ENCODE data around the gene NRARP. TPM values are rescaled to one million over a fixed set of nuclear protein-coding genes. Genes with fewer than 3 reads are reported as not detected.

Gene NRARP
- total RNA-seq, 1 donor from 2014 or later = 20.4 TPM

- ATAC-seq = peak; percentile 64
Observed at GRCh38 chr9:137310189-137311052, 8.3 kb upstream of the NRARP start.

DNA sequence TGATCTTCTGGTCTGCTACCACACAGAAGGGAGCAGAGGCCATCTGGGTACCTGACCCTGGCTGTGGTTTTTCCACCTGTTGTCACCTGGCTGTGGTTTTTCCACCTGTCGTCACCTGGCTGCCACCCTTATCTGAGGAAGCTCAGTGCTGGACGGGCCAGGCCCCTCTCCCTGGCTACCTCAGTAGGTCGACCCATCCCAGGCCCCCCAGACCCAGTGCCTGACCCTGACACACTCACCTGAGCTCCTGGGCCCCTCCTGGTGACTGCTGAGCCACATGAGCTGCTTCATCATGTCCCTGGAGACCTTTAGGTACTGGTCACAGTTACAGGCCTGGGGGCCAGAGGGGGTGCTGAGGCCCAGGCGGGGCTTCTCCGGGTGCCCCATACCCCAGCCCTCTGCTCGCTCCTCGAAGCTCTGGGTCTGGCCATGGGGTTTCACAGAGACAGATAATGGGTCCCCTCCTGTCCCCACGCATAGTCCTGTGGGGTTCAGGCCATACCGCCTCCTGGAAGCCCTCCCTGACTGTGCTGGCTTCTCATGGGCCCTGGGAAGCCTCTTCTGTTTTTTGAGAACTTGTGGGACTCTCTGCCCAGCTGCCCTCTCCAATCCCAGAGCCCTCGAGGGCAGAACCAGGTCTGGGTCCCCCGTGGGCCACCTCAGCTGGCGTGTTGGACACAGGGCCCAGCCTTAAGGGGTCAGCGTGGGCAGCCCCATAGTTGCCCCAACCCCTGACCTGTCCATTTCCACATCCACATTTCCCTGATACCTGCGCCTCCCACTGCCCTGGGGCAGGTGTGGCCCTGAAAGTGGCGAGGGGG lies 7.5 kb upstream of the NRARP start:
- no peak for ATAC-seq

DNA sequence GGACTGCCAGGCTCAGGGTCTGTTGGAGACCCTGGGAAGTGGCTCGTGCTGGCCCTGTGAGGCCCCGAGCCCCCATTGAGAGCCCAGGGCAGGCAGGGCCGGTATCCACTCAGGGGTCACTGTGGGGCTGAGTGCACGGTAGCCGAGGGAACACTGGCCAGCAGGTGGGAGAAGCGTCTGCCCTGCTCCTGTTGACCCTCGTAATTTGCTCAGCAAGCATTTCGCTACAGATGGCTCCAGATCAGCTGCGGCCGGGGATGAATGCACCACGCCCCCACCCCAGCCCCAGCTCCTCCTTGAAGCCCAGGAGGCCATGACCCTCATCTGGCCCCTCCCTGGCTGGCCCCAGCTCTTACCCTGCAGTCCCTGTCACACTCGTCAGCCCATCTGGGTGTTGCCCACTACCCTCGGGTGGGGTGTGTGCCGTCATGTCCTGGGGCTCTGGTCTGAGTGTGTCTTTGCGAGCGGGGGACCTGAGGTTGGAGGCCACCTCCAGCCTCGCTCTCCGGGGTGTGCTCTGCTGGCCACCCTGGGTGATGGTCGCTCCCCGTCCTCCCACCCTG lies 6.1 kb upstream of the NRARP start:
- no peak for ATAC-seq

- ATAC-seq = no peak
Observed at GRCh38 chr9:137307255-137308056, 5.4 kb upstream of the NRARP start.

- ATAC-seq = no peak
Observed at GRCh38 chr9:137306850-137307254, 4.8 kb upstream of the NRARP start.

DNA sequence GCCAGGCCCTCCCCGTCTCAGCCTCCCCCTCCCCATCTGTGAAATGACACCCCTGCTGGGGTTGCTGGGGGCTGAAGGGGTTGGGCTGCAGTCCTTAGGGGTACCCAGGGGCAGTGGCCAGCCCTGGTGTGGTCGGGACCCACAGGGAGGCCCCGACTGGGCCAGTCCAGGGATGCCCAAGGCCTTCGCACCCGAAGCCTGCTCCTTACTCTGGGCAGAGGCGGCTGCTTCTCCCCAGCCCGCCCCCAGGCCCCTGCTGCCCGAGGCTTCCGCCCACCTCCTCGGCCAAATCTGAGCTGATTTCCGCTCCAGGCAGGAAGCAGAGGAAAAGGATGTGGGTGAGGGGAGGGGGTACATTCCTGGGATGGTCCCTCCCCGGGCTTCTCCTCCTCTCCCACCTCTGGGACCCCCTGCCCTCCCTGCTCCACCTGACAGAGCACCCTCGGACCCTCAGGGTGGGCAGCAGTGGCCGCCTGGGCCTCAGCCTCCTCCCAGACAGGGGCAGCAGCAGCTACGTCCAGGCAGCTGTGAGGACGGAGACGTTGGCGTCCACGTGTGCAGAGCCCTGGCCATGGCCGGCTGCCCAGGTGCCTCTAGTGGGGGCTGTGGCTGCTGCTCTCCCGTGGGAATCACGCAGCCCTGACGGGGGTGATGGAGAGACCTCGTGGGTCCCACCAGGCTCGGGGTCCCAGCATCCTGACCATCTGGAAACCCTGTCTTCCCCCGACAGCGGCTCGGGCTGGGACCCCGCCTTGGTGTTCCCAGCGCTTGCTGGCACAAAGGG lies 4.2 kb upstream of the NRARP start:
- no peak for ATAC-seq

- ATAC-seq = no peak
Observed at GRCh38 chr9:137305798-137306065, 3.7 kb upstream of the NRARP start.

GRCh38 chr9:137305060-137305797 lies 3.2 kb upstream of the NRARP start:
- peak; percentile 43 for ATAC-seq

- ATAC-seq = no peak
Observed at GRCh38 chr9:137304383-137305059, 2.5 kb upstream of the NRARP start.

DNA sequence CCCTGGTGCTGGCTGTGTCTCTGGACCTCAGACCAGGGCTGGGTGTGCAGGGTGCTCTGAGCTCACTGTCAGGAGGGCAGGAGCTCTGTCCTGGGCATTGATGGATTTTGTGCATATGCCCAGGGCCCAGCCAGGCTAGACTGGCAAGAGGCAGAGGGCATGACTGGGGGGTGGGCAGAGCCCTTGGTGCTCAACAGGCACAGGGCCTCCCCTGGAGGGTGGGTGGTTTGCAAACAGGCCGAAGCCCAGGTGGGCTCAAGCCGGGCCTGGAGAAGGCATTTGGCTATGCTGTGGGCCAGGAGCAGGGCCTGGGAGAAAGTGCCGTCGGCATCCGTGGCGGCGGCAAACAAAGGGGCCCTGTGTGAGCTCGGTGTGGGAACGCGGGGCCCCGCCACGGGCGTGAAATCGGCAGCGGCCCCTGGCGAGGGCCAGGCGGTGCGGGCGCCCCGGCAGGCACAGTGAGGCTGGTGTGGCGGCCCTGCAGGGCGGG lies 1.9 kb upstream of the NRARP start:
- no peak for ATAC-seq

DNA sequence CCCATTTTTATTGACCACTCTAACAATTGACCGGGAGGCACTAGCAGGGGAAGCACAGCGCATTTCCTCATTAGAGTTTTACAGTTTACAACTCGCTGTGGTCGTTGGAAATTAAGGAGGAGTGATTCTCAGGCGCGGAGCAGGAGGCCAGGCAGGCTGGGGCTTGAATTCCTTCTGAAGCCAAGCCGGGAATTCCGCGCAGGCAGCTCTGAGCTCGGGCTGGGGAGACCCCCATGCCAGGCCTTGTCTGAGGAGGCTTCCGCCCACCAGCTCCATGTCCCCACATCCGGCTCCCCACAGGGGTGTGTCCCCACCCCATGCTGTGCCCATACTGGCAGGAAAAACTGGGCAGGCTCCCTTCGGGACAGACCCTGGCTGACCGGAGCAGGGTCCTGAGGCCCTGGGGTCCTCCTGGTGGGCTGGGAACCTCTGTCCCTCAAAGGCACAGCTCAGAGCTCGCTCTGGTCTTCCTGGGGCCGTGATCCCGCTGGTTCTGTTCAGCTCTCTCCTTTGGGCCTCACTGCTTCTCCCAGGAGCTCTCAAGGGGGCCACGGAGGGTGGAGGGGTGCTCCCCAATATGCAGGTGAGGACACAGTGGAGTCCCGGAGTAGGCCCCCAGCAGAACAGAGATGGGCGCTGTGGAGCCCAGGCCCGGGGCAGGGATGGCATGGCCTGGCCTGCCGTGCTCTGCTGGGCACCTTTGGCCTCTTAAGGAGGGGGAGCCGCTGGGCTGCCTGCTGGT lies 1.3 kb upstream of the NRARP start:
- no peak for ATAC-seq

DNA sequence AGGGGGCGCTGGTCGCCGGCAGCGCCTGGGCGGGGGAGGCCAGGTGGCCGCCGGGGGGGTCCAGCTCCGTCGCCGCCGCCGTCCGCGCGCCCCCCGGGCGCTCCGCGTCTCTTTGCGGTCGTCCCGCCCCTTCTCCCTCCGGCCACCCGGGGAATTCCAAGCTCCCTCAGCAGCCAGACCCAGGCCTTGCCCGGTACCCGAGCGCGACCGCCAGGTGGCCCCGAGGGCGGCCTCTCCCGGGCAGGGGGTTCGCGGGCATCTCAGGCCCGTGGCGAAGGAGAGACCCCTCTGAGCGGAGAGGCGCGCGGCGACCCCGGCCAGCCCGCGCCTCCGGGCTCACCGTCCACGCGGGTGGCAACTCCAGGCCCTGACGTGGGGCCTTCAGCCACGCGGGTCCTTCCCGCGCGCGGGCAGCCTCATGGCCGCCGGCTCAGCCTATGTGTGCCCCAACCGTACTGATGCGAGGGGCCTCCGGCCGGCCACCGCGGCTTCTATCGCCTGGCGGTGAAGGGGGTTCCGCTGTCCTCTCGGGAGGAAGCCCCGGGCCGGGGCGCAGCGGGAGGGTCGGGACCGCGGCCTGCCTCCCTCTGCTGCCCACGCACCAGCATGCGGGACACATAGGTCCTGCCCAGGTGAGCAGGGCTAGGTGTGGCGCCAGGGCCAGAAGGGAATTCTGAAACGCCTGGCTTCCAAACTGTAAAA lies 529 bp upstream of the NRARP start:
- peak; percentile 25 for ATAC-seq

DNA sequence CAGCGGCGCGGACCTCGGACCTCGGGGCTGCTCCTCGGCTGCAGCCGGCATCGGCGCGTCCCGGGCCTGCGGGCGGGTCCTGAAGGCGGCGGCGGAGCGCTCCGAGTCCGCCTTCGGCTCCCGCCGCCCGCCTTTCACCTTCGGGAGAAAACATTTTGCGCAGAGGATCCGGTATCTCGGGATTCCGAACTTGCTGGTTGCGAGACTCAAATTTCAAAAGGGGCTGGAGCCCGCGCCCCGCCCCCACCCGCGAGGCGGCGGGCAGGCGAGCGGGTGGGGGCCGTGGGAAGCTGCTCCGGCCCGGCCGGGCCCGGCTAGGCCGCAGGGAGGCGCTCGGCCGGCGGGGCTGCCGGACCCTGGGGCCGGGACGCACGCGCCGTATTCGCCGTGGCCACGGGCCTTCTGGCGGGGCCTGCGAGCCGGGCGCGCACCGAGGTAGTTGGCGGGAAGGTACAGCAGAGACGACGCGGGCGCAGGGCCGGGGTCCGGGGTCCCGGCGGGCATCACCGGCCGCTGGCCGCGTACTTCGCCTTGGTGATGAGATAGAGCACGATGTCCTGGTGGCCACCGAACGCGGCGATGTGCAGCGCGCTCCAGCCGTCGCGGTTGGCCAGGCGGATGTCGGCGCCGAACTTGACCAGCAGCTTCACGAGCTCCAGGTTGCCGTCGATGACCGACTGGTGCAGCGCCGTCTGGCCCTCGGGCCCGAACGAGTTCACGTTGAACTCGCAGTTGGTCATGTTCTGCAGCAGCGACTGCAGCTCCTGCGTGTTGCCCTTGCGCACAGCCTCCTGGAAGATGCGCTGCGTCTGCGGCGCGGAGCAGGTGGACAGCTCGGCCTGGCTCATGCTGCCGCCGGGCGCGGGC lies 757 bp downstream of the NRARP start:
- ATAC-seq = no peak

DNA sequence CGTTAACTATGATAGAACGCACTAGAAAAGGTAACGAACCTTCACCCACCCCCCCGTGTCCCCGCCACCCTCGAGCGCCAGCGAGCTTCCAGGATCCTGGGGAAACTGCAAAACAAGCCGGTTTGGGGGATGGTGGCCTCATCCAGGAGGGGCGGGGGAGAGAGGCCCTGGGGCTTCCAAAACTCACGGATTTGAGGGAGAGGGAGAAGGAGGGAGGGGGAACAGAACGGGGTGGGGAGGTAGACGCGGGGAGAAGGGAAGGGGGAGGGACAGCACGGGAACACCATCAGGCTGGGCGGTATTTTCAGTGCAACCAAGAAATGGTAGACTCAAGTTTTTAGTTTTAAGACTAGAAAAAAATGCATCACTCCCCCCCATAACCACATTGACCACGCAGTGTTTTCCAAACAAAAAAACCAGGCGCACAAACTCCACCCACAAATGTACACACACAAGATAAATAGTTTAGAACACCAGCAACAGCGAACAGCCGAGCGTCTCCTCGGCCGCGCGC lies 1.4 kb downstream of the NRARP start:
- no peak for ATAC-seq

DNA sequence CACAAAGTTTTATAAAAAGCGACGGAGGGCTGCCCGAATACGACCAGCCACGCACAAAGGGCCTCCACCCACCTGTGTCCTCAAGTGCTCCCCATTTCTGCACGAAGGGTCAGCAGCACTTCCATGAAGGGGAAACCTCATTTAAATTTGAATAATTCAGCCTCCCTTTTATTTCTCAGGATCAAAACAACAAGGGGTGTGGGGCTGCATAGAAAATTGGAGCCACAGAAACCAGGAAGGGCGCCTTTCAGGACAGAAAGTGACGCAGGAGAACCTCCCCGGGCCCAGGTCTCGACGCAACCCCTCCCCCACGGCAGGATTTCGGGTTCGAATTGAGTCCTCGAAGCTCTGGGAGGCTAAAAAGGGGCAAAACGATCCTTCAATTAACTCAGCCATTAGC lies 2.1 kb downstream of the NRARP start:
- ATAC-seq = no peak

DNA sequence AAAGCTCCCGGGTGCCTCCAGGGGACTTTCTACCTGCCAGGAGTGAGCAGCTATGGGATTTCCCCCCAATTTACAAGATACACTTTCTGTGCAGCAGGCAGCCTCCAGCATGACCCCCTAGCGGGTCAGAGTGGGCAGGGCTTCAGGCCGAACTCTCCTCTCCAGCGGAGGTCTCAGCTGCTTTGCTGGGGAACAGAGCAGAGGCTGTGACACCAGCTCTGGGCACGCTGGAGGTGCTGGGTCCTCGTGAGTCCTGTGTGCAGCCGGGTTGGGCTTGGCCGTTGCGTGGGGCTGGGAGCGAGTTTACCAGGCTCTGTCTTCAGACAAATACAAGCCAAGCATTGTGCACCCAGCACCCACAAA lies 2.9 kb downstream of the NRARP start:
- ATAC-seq = no peak

DNA sequence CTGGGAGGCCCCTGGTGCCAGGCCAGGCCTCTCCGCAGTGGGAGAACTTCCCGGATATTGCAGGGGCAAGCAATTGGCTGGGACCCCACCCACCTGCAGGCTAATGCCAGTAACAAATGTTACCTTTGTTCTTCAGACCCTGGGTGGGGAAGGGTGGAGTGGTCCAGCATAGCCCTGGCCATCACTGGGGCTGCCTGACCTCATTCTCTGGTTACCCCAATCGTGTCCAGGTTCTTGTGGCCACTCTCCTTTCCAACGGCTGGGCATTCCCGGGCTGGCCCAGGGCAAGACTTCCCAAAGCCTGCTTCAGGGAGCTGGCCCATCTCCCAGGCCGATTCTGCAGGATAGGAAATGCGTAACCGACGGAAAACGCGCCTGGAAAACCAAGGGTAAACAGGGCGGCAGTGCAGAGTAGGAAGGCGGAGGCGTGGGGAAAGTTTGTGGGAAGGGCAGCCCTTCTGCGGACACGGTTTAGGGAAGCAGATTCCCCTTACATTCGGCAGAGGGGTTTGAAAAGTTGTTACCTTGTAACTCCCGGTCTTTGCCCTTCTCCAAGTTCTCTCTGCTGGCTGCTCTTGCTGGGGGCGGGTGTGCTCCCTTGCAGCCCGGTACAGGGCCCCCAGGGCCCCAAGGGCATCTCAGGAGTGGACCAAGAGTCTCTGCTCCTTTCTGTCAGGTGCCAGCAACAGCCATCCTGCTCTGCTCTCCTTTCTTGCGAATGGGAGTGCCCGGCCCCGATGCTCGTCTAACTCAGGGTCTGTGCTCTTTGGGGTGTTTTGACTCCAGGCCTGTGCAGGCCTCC lies 3.5 kb downstream of the NRARP start:
- no peak for ATAC-seq

All from esophagus mucosa (tissue), 1 donor.